OCI-LY1 (cell line): ENCODE measurements around the gene IGFBP4.
"Not testable (repeated sequence)": the region's sequence is repeated elsewhere in the genome, so short reads cannot be mapped to it uniquely, and the experiment has no call there.

ENCODE experiments used
- H2AFZ ChIP-seq: fragments of 200-600 bp; sonication (generic), shearing (Covaris generic); 2 replicates; pipeline ENCODE4 v1.6.0; 2014; ENCODE audit warnings: antibody characterized with exemption, mild to moderate bottlenecking, low read length
- H3F3A ChIP-seq: fragments of 200-600 bp; sonication (generic), shearing (Covaris generic); 2 replicates; pipeline ENCODE4 v1.6.0; 2014; ENCODE audit warnings: mild to moderate bottlenecking, antibody characterized with exemption, low read length, moderate library complexity; ENCODE audit not compliant: insufficient read depth
- H3K27ac ChIP-seq: fragments of 200-600 bp; sonication (generic); 2 replicates; pipeline ENCODE4 v1.5.1; 2014; ENCODE audit warnings: low read length, mixed run types, mild to moderate bottlenecking, low read depth; ENCODE audit not compliant: poor library complexity, severe bottlenecking
- H3K27me3 ChIP-seq: fragments of 200-600 bp; sonication (generic); 2 replicates; pipeline ENCODE4 v1.6.0; 2014; ENCODE audit warnings: antibody characterized with exemption, mild to moderate bottlenecking, low read length, moderate library complexity; ENCODE audit not compliant: insufficient read depth
- H3K36me3 ChIP-seq: fragments of 200-600 bp; sonication (generic); 2 replicates; pipeline ENCODE4 v1.6.1; 2014; ENCODE audit warnings: mild to moderate bottlenecking, antibody characterized with exemption, low read length, moderate library complexity, mixed read lengths; ENCODE audit not compliant: insufficient read depth
- H3K4me1 ChIP-seq: fragments of 200-600 bp; sonication (generic); 2 replicates; pipeline ENCODE4 v1.5.1; 2014; ENCODE audit warnings: mild to moderate bottlenecking, low read length, moderate library complexity; ENCODE audit not compliant: insufficient read depth, severe bottlenecking
- H3K4me2 ChIP-seq: fragments of 200-600 bp; sonication (generic), shearing (Covaris generic); 2 replicates; pipeline ENCODE4 v1.6.1; 2014; ENCODE audit warnings: low read length
- H3K4me3 ChIP-seq: fragments of 200-600 bp; sonication (generic); 2 replicates; pipeline ENCODE4 v1.5.1; 2014; ENCODE audit warnings: low read length, low read depth, mild to moderate bottlenecking, mixed read lengths; ENCODE audit not compliant: poor library complexity, severe bottlenecking
- H3K79me2 ChIP-seq: fragments of 200-600 bp; shearing (Covaris generic); 2 replicates; pipeline ENCODE4 v1.6.1; 2016; ENCODE audit warnings: mixed run types, low read length, mixed read lengths; ENCODE audit not compliant: insufficient read depth
- H3K9ac ChIP-seq: fragments of 200-600 bp; sonication (generic), shearing (Covaris generic); 2 replicates; pipeline ENCODE4 v1.6.1; 2014; ENCODE audit warnings: mild to moderate bottlenecking, low read length, mixed read lengths
- H3K9me2 ChIP-seq: fragments of 200-600 bp; sonication (generic), shearing (Covaris generic); 2 replicates; pipeline ENCODE4 v1.6.1; 2014; ENCODE audit warnings: low read depth, mild to moderate bottlenecking, low read length, mixed read lengths
- H3K9me3 ChIP-seq: fragments of 200-600 bp; shearing (Covaris generic); 2 replicates; pipeline ENCODE4 v1.6.1; 2014; ENCODE audit warnings: low read length, mixed read lengths
- H4K20me1 ChIP-seq: fragments of 200-600 bp; sonication (generic), shearing (Covaris generic); 2 replicates; pipeline ENCODE4 v1.6.0; 2016; ENCODE audit warnings: mild to moderate bottlenecking, low read length; ENCODE audit not compliant: insufficient read depth
- CTCF ChIP-seq: fragments of 200-600 bp; sonication (generic), shearing (Covaris generic); IDR thresholded peaks from 2 replicates; pipeline ENCODE4 v1.5.1; 2017; ENCODE audit warnings: mild to moderate bottlenecking, antibody characterized with exemption, low read length, moderate library complexity, mixed read lengths
- EZH2 ChIP-seq: fragments of 200-600 bp; sonication (generic), shearing (Covaris generic); IDR thresholded peaks from 2 replicates; pipeline ENCODE4 v1.8.0; 2017; ENCODE audit warnings: borderline replicate concordance, mixed run types, mild to moderate bottlenecking, antibody characterized with exemption, low read length, moderate library complexity, mixed read lengths

IGFBP4 gene

GRCh38 chr17:40404003-40404402, 39.2 kb upstream of the IGFBP4 start:
- H3K9ac ChIP-seq, result no peak overlapping the region
- no peaks in the 10 kb centered on the region for H3K79me2 ChIP-seq
- no peaks in the 10 kb centered on the region for H4K20me1 ChIP-seq
- H3K4me1 ChIP-seq, result no peaks in the 10 kb centered on the region
- no peaks in the 10 kb centered on the region for H3K9me2 ChIP-seq
- no peak overlapping the region for H3K4me2 ChIP-seq
- H3K27ac ChIP-seq, result no peak overlapping the region
- no peak overlapping the region for H2AFZ ChIP-seq
- no peak overlapping the region for H3K4me3 ChIP-seq
- H3F3A ChIP-seq, result no peaks in the 10 kb centered on the region
- no peaks in the 10 kb centered on the region for H3K9me3 ChIP-seq
- TF ChIP-seq EZH2 (no peak), CTCF (no peak)
- peaks cover 98% of the 10 kb centered on the region for H3K36me3 ChIP-seq
- no peaks in the 10 kb centered on the region for H3K27me3 ChIP-seq

- Histone ChIP-seq H3K27me3 (no peaks in the 10 kb centered on the region), H3K9me2 (no peaks in the 10 kb centered on the region), H3F3A (no peaks in the 10 kb centered on the region), H3K27ac (no peak overlapping the region), H3K36me3 (peaks cover 97% of the 10 kb centered on the region), H3K9ac (no peak overlapping the region), H3K79me2 (no peaks in the 10 kb centered on the region), H3K4me3 (no peak overlapping the region), H3K9me3 (no peaks in the 10 kb centered on the region), H3K4me1 (no peaks in the 10 kb centered on the region), H4K20me1 (no peaks in the 10 kb centered on the region), H2AFZ (no peak overlapping the region), H3K4me2 (no peak overlapping the region)
- TF ChIP-seq CTCF, result no peak
- no peak for TF ChIP-seq EZH2
Observed at GRCh38 chr17:40407460-40407859, 35.8 kb upstream of the IGFBP4 start.

DNA sequence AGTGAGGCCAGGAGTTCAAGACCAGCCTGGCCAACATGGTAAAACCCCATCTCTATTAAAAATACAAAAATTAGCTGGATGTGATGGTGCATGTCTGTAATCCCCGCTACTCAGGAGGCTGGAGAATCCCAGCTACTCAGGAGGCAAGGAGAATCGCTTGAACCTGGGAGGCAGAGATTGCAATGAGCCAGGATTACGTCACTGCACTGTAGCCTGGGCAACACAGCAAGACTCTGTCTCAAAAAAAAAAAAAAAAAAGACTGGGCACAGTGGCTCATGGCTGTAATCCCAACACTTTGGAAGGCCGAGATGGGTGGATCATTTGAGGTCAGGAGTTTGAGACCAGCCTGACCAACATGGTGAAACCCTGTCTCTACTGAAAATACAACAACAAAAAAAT, 33.7 kb upstream of the IGFBP4 start:
- H3K4me2 ChIP-seq, H2AFZ ChIP-seq, H3F3A ChIP-seq, H3K4me1 ChIP-seq, H3K9me3 ChIP-seq, H3K4me3 ChIP-seq, H3K9ac ChIP-seq, H3K27ac ChIP-seq, H3K79me2 ChIP-seq, H3K9me2 ChIP-seq, H4K20me1 ChIP-seq, H3K27me3 ChIP-seq: not testable (repeated sequence)
- peaks cover 96% of the 10 kb centered on the region for H3K36me3 ChIP-seq

DNA sequence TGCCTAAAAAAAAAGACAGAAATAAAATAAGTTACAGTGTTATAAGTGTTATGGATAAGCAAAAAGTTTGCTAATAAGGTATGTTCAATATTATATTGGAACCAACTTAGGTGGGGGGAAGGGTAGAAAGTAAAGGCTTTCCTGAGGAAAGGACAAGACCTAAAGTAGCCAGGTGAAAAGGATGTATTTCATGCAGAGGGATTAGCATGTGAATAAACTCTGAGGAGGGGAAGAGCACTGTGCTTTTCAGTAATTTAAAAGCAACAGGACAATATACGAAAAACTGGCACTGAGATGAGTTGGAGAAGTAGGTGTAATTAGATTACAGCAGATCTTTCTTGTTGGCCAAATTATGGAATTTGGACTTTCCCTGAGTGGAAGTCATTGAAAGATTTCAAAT, 33.2 kb upstream of the IGFBP4 start:
- H3K4me3 ChIP-seq, result no peak overlapping the region
- TF ChIP-seq EZH2, result no peak
- no peak for TF ChIP-seq CTCF
- peaks cover 94% of the 10 kb centered on the region for H3K36me3 ChIP-seq
- no peaks in the 10 kb centered on the region for H3K79me2 ChIP-seq
- no peaks in the 10 kb centered on the region for H3K27me3 ChIP-seq
- no peak overlapping the region for H3K4me2 ChIP-seq
- H3F3A ChIP-seq, result no peaks in the 10 kb centered on the region
- no peak overlapping the region for H2AFZ ChIP-seq
- H3K9me3 ChIP-seq, result no peaks in the 10 kb centered on the region
- H3K9me2 ChIP-seq, result no peaks in the 10 kb centered on the region
- H3K4me1 ChIP-seq, result no peaks in the 10 kb centered on the region
- no peak overlapping the region for H3K27ac ChIP-seq
- H4K20me1 ChIP-seq, result no peaks in the 10 kb centered on the region
- H3K9ac ChIP-seq, result no peak overlapping the region
